SK-N-SH (cell line): ENCODE results near the gene PALLD. TPM values are rescaled to one million over a fixed set of nuclear protein-coding genes. Genes with fewer than 3 reads are reported as not detected.

Experiments used
- CTCF ChIA-PET: fragments of 300-600, 350-600 bp; formaldehyde crosslinking; extraction: SDS; loops from one replicate; lab custom pipeline; 2021; lab: Yijun Ruan, JAX
- POLR2A ChIA-PET: fragments of 350-600 bp; sonication (Branson Sonifier 250); formaldehyde crosslinking; extraction: SDS; loops from one replicate; lab custom pipeline; 2020; ENCODE audit warnings: antibody characterized with exemption, inconsistent platforms; lab: Yijun Ruan, JAX
- DNase-seq: peaks from one replicate; pipeline ENCODE4 v3.0.0; 2012
- H2AFZ ChIP-seq: fragments of 200-600 bp; sonication (generic); 2 replicates; pipeline ENCODE4 v1.8.1; 2016; ENCODE audit warnings: antibody characterized with exemption, mild to moderate bottlenecking, low read depth
- H3F3A ChIP-seq: fragments of 200-600 bp; sonication (generic); replicated peaks from 2 replicates; pipeline ENCODE3; 2016; ENCODE audit warnings: antibody characterized with exemption, mild to moderate bottlenecking; ENCODE audit not compliant: insufficient read depth
- H3K27ac ChIP-seq, 2 experiments: fragments of 200-500 bp in 1 of 2; fragments of 200-600 bp in 1 of 2; sonication (Bioruptor generic) in 1 of 2; sonication (generic), shearing (Covaris generic) in 1 of 2; 2 replicates each; pipeline versions ENCODE4 v1.5.1 to v1.6.1; 2014 to 2016; ENCODE audit warnings: low read depth in 2 of 2, inconsistent platforms in 1 of 2, low read length in 1 of 2, mild to moderate bottlenecking in 1 of 2, mixed read lengths in 1 of 2
- H3K27me3 ChIP-seq: fragments of 200-600 bp; sonication (generic), shearing (Covaris generic); 2 replicates; pipeline ENCODE4 v1.6.1; 2016; ENCODE audit warnings: mixed run types; ENCODE audit not compliant: insufficient read depth
- H3K36me3 ChIP-seq, 2 experiments: fragments of 200-500 bp in 1 of 2; fragments of 200-600 bp in 1 of 2; sonication (Bioruptor generic) in 1 of 2; sonication (generic) in 1 of 2; replicated peaks in 1 of 2; 2 replicates each; pipeline versions ENCODE3 to v1.5.1; 2014 to 2016; ENCODE audit warnings: low read length in 1 of 2, mild to moderate bottlenecking in 1 of 2; ENCODE audit not compliant: insufficient read depth in 2 of 2, control insufficient read depth in 1 of 2
- H3K4me1 ChIP-seq, 2 experiments: fragments of 200-500 bp in 1 of 2; fragments of 200-600 bp in 1 of 2; sonication (Bioruptor generic) in 1 of 2; sonication (generic), shearing (Covaris generic) in 1 of 2; 2 replicates each; pipeline versions ENCODE4 v1.5.1 to v1.6.1; 2014 to 2016; ENCODE audit warnings: low read depth in 1 of 2, low read length in 1 of 2, mixed run types in 1 of 2; ENCODE audit not compliant: insufficient read depth in 2 of 2, control insufficient read depth in 1 of 2
- H3K4me2 ChIP-seq: fragments of 200-600 bp; sonication (generic), shearing (Covaris generic); 2 replicates; pipeline ENCODE4 v1.6.1; 2017; ENCODE audit warnings: mixed run types
- H3K4me3 ChIP-seq, 2 experiments: fragments of 200-500 bp in 1 of 2; fragments of 200-600 bp in 1 of 2; sonication (Bioruptor generic) in 1 of 2; sonication (generic), shearing (Covaris generic) in 1 of 2; 2 replicates each; pipeline versions ENCODE4 v1.5.1 to v1.8.1; 2014 to 2016; ENCODE audit warnings: low read depth in 2 of 2, inconsistent platforms in 1 of 2, low read length in 1 of 2, mild to moderate bottlenecking in 1 of 2, mixed read lengths in 1 of 2, moderate library complexity in 1 of 2
- H3K79me2 ChIP-seq: fragments of 200-600 bp; sonication (generic); 2 replicates; pipeline ENCODE4 v1.8.1; 2017; ENCODE audit warnings: mild to moderate bottlenecking; ENCODE audit not compliant: insufficient read depth
- H3K9ac ChIP-seq: fragments of 200-600 bp; sonication (generic); 2 replicates; pipeline ENCODE4 v1.6.1; 2017; ENCODE audit warnings: mixed run types
- H3K9me2 ChIP-seq: fragments of 200-600 bp; sonication (generic); 2 replicates; pipeline ENCODE4 v1.6.1; 2017; ENCODE audit warnings: mixed run types
- H3K9me3 ChIP-seq: fragments of 200-600 bp; sonication (generic); 2 replicates; pipeline ENCODE4 v1.6.1; 2017; ENCODE audit warnings: mixed run types, mild to moderate bottlenecking, moderate library complexity
- H4K20me1 ChIP-seq: fragments of 200-600 bp; sonication (generic); 2 replicates; pipeline ENCODE4 v1.6.1; 2017; ENCODE audit warnings: mild to moderate bottlenecking, mixed run types; ENCODE audit not compliant: insufficient read depth
- EP300 ChIP-seq, 2 experiments: IDR thresholded peaks; 2 replicates each; pipeline versions ENCODE4 v1.4.0 to v1.6.1; 2012; ENCODE audit warnings: borderline replicate concordance in 1 of 2, low read depth in 1 of 2, low read length in 1 of 2
- EZH2phosphoT487 ChIP-seq: fragments of 200-600 bp; sonication (generic); IDR thresholded peaks from 2 replicates; pipeline ENCODE4 v1.6.1; 2017; ENCODE audit warnings: low read depth, mixed run types, mild to moderate bottlenecking, antibody characterized with exemption, moderate library complexity, borderline replicate concordance
- FOSL2 ChIP-seq: IDR thresholded peaks from 2 replicates; pipeline ENCODE4 v1.4.0; 2012; ENCODE audit warnings: low read depth, mild to moderate bottlenecking, moderate library complexity, borderline replicate concordance
- FOXJ3 ChIP-seq: sonication (generic); formaldehyde crosslinking; IDR thresholded peaks from 2 replicates; pipeline ENCODE4 v1.5.1; 2020; ENCODE audit warnings: mild to moderate bottlenecking, missing genetic modification reagents
- GATA2 ChIP-seq: sonication (generic); formaldehyde crosslinking; IDR thresholded peaks from 2 replicates; pipeline ENCODE4 v1.5.0; 2020; ENCODE audit warnings: mild to moderate bottlenecking, missing genetic modification reagents
- MXI1 ChIP-seq: IDR thresholded peaks from 2 replicates; pipeline ENCODE4 v1.6.1; 2012; ENCODE audit warnings: mild to moderate bottlenecking, low read depth, low read length, improper control_type of control experiment
- NRF1 ChIP-seq: IDR thresholded peaks from 2 replicates; pipeline ENCODE4 v1.6.1; 2012; ENCODE audit warnings: low read depth, mild to moderate bottlenecking, low read length
- POLR2AphosphoS5 ChIP-seq: IDR thresholded peaks from 2 replicates; pipeline ENCODE4 v1.6.1; 2012; ENCODE audit warnings: low read depth, low read length
- REST ChIP-seq: IDR thresholded peaks from 2 replicates; pipeline ENCODE4 v1.6.1; 2012; ENCODE audit warnings: mild to moderate bottlenecking, low read depth, low read length, moderate library complexity
- SIN3A ChIP-seq: IDR thresholded peaks from 2 replicates; pipeline ENCODE4 v1.6.1; 2012; ENCODE audit warnings: low read depth, mild to moderate bottlenecking, low read length, moderate library complexity, borderline replicate concordance
- SMC3 ChIP-seq: IDR thresholded peaks from 2 replicates; pipeline ENCODE4 v1.6.1; 2012; ENCODE audit warnings: low read depth, low read length, improper control_type of control experiment
- WGBS: methylation state at CpG from one replicate; pipeline ENCODE4 v1.1.6; 2017; ENCODE audit warnings: low lambda C conversion rate; 5-methylcytosine and 5-hydroxymethylcytosine counted together
- polyA plus RNA-seq, 3 experiments: library from polyadenylated mRNA; depleted of rRNA; stranded (reverse); fragments of >200 nt; gene quantifications; 2 replicates each; pipeline ENCODE4 v1.2.3, GENCODE V29; 2012
- TF ChIP-seq, protein P1 (sequence below): IDR thresholded peaks from 2 replicates; pipeline ENCODE4 v1.4.0; 2012; ENCODE audit warnings: low read depth, borderline replicate concordance

Gene PALLD
- polyA plus RNA-seq, 1 of the 3 experiments (the other 2 are of a cell fraction): 33.0 TPM

DNA sequence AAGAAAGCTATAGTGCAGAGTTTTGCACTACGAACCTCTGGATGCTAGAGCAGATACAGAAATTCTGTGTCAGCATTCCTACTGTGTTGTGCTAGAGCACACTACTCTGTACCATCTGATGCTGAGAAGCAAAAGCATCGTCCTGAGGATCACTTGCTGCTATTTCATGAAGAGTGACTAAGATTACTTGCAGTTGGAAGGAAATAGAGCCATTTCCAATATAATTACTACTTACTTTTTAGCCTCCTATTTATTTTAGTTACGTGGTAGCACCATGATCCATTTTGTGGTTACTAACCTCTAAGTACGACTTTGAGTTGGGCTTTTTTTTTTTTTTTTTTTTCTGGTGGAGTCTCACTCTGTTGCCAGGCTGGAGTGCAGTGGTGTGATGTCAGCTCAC lies 226.7 kb downstream of the PALLD start:
- no peak overlapping the region for H2AFZ ChIP-seq
- H3K9me2 ChIP-seq: no peaks in the 10 kb centered on the region
- no peaks in the 10 kb centered on the region for H4K20me1 ChIP-seq
- 0 out of 2 replicates have a peak, but pooled peaks cover 6% of the 10 kb centered on the region for H3K9me3 ChIP-seq
- CTCF ChIA-PET: no interaction called here
- TF ChIP-seq FOXJ3 (CRISPR knock-in tag): no peak
- no peak for TF ChIP-seq REST
- TF ChIP-seq SMC3: no peak
- no peak for TF ChIP-seq EZH2phosphoT487
- TF ChIP-seq POLR2AphosphoS5: no peak
- no peak for TF ChIP-seq MXI1
- TF ChIP-seq SIN3A: no peak
- no peak for TF ChIP-seq FOSL2
- no peak for TF ChIP-seq EP300 (IDR thresholded peaks at IDR 0.05; ENCODE audit: borderline replicate concordance in 1 of 2, low read depth in 1 of 2, low read length in 1 of 2)
- no peak for TF ChIP-seq GATA2 (CRISPR knock-in tag)
- H3K4me1 ChIP-seq: peaks cover 0 to 4% of the 10 kb centered on the region in 2 experiments; a peak in 1 of 4 replicates
- H3K27ac ChIP-seq: no peak overlapping the region; a peak in 1 of 4 replicates
- no peaks in the 10 kb centered on the region for H3K79me2 ChIP-seq
- H3K27me3 ChIP-seq: no peaks in the 10 kb centered on the region
- no peak overlapping the region for H3K4me2 ChIP-seq
- peaks cover 0 to 28% of the 10 kb centered on the region in 2 experiments for H3K36me3 ChIP-seq
- H3K4me3 ChIP-seq: no peak overlapping the region
- no peak overlapping the region for H3K9ac ChIP-seq
- WGBS: 87% methylated on average over 4 of the region's 4 CpGs
- no peak for DNase-seq
- POLR2A ChIA-PET: no interaction called here
- no peaks in the 10 kb centered on the region for H3F3A ChIP-seq

GRCh38 chr4:168724243-168724642 lies 227.4 kb downstream of the PALLD start:
- no peak overlapping the region for H3K4me2 ChIP-seq
- 0 out of 2 replicates have a peak, but pooled peaks cover 6% of the 10 kb centered on the region for H3K9me3 ChIP-seq
- H3F3A ChIP-seq: no peaks in the 10 kb centered on the region
- H3K9ac ChIP-seq: no peak overlapping the region
- no peaks in the 10 kb centered on the region for H3K79me2 ChIP-seq
- no peaks in the 10 kb centered on the region for H3K9me2 ChIP-seq
- peaks cover 0 to 4% of the 10 kb centered on the region in 2 experiments; a peak in 1 of 4 replicates for H3K4me1 ChIP-seq
- POLR2A ChIA-PET: no interaction called here
- CTCF ChIA-PET: interaction anchor here (1.1 kb wide), 1 partner anchor 8 kb away, joined by 3 read pairs; no protein-coding TSS in a partner anchor
- no peak overlapping the region for H3K4me3 ChIP-seq
- H3K36me3 ChIP-seq: peaks cover 0 to 28% of the 10 kb centered on the region in 2 experiments
- no peaks in the 10 kb centered on the region for H3K27me3 ChIP-seq
- no peak overlapping the region for H3K27ac ChIP-seq
- H2AFZ ChIP-seq: no peak overlapping the region
- DNase-seq: no peak
- H4K20me1 ChIP-seq: no peaks in the 10 kb centered on the region
- TF ChIP-seq POLR2AphosphoS5: no peak
- TF ChIP-seq REST: no peak
- TF ChIP-seq, protein P1, sequence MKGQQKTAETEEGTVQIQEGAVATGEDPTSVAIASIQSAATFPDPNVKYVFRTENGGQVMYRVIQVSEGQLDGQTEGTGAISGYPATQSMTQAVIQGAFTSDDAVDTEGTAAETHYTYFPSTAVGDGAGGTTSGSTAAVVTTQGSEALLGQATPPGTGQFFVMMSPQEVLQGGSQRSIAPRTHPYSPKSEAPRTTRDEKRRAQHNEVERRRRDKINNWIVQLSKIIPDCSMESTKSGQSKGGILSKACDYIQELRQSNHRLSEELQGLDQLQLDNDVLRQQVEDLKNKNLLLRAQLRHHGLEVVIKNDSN: no peak
- TF ChIP-seq FOSL2: no peak
- no peak for TF ChIP-seq NRF1
- TF ChIP-seq, all 33 proteins: peak for 0
